Tibial nerve (tissue), 4 donors: Measurements from ENCODE around the gene GALE.

Experiments
- EP300 ChIP-seq, 2 donors: sonication (generic); formaldehyde crosslinking; IDR thresholded peaks; one replicate each; pipeline ENCODE4 v1.6.1; 2017; ENCODE audit warnings: antibody characterized with exemption in 2 of 2, mild to moderate bottlenecking in 1 of 2
- TF ChIP-seq, protein P1 (sequence below), 5 experiments: fragments of 200-600 bp in 3 of 5; fragments of 450-650 bp in 2 of 5; sonication (generic) in 3 of 5; IDR thresholded peaks; one replicate each; pipeline ENCODE4 v1.5.1; 2016 to 2019; ENCODE audit warnings: antibody characterized with exemption in 5 of 5, mild to moderate bottlenecking in 3 of 5, moderate library complexity in 2 of 5

DNA sequence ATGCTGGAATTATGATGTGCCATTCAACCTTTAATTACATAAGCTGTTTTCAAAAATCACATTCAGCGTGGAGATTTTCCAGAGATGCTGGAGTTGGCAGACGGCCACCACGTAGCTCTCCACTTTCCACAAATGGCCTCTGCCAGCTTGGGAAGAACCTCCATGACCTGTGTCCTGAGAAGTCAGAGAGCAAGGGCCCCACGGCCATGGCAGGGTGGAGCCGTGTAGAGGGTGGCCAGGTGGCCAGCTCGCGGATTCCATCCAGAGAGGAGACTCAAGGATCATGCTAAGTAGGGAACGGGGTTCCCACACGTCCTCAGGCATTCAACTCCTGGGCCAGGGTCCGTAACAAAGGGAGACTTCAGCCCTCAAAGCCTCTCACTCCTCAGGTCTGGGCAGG lies 1.3 kb upstream of the GALE start:
- TF ChIP-seq, protein P1, sequence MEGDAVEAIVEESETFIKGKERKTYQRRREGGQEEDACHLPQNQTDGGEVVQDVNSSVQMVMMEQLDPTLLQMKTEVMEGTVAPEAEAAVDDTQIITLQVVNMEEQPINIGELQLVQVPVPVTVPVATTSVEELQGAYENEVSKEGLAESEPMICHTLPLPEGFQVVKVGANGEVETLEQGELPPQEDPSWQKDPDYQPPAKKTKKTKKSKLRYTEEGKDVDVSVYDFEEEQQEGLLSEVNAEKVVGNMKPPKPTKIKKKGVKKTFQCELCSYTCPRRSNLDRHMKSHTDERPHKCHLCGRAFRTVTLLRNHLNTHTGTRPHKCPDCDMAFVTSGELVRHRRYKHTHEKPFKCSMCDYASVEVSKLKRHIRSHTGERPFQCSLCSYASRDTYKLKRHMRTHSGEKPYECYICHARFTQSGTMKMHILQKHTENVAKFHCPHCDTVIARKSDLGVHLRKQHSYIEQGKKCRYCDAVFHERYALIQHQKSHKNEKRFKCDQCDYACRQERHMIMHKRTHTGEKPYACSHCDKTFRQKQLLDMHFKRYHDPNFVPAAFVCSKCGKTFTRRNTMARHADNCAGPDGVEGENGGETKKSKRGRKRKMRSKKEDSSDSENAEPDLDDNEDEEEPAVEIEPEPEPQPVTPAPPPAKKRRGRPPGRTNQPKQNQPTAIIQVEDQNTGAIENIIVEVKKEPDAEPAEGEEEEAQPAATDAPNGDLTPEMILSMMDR (IDR thresholded peaks at IDR 0.05) = no peak
- no peak for TF ChIP-seq EP300 (IDR thresholded peaks at IDR 0.05)
